CD4-positive, CD25-positive, alpha-beta regulatory T cell (primary cell): Measurements from ENCODE around the gene SCG5. TPM values are rescaled to one million over a fixed set of nuclear protein-coding genes. Genes with fewer than 3 reads are reported as not detected.
"Not testable (repeated sequence)": the region's sequence is repeated elsewhere in the genome, so short reads cannot be mapped to it uniquely, and the experiment has no call there.

Experiments
- ATAC-seq, 2 donors: fragments of 150-1000 bp; cut with Tn5 transposase; one replicate each; pipeline ENCODE4 v1.10.0; 2021; ENCODE audit warnings: low read depth in 2 of 2, moderate number of reproducible peaks in 2 of 2, moderate library complexity in 1 of 2
- DNase-seq, 3 donors: peaks; one replicate each; pipeline versions ENCODE4 v3.0.0 to v3.0.0-alpha.2; 2012 to 2022; ENCODE audit warnings: mixed read lengths in 1 of 3
- H3K27ac ChIP-seq: one replicate; pipeline ENCODE4 v1.7.0; 2013; ENCODE audit warnings: mild to moderate bottlenecking, low read length; ENCODE audit not compliant: insufficient read depth, poor library complexity, severe bottlenecking
- H3K27me3 ChIP-seq: one replicate; pipeline ENCODE4 v1.7.0; 2013; ENCODE audit warnings: low read length; ENCODE audit not compliant: control insufficient read depth, insufficient read depth
- H3K36me3 ChIP-seq: one replicate; pipeline ENCODE4 v1.7.0; 2013; ENCODE audit warnings: mild to moderate bottlenecking, low read length, moderate library complexity; ENCODE audit not compliant: control insufficient read depth, insufficient read depth
- H3K4me1 ChIP-seq: 2 replicates; pipeline ENCODE4 v1.7.0; 2013; ENCODE audit warnings: mild to moderate bottlenecking, low read length; ENCODE audit not compliant: insufficient read depth, control insufficient read depth, poor library complexity, severe bottlenecking
- H3K4me3 ChIP-seq: one replicate; pipeline ENCODE4 v1.7.0; 2013; ENCODE audit warnings: low read depth, mild to moderate bottlenecking, low read length, moderate library complexity
- H3K9me3 ChIP-seq, 2 experiments: 1 replicate in 1 of 2; 2 replicates in 1 of 2; pipeline ENCODE4 v1.7.0; 2013; ENCODE audit warnings: low read length in 2 of 2, mild to moderate bottlenecking in 1 of 2, moderate library complexity in 1 of 2; ENCODE audit not compliant: control insufficient read depth in 2 of 2
- H3K27ac Mint-ChIP-seq, 3 donors: one replicate each; pipeline ENCODE4 v1.8.0; 2020 to 2022; ENCODE audit warnings: mild to moderate bottlenecking in 3 of 3, mixed read lengths in 3 of 3, moderate library complexity in 2 of 3
- H3K27me3 Mint-ChIP-seq: one replicate; pipeline ENCODE4 v1.8.0; 2022; ENCODE audit warnings: mild to moderate bottlenecking, mixed read lengths
- H3K36me3 Mint-ChIP-seq: one replicate; pipeline ENCODE4 v1.8.0; 2020; ENCODE audit warnings: mixed read lengths
- H3K4me1 Mint-ChIP-seq, 4 donors: one replicate each; pipeline ENCODE4 v1.8.0; 2020 to 2022; ENCODE audit warnings: mixed read lengths in 4 of 4, mild to moderate bottlenecking in 1 of 4
- H3K4me3 Mint-ChIP-seq, 4 donors: one replicate each; pipeline ENCODE4 v1.8.0; 2020 to 2022; ENCODE audit warnings: mild to moderate bottlenecking in 4 of 4, mixed read lengths in 4 of 4, moderate library complexity in 3 of 4
- H3K9me3 Mint-ChIP-seq, 7 donors: one replicate each; pipeline ENCODE4 v1.8.0; 2020 to 2022; ENCODE audit warnings: mixed read lengths in 7 of 7, mild to moderate bottlenecking in 3 of 7, moderate library complexity in 2 of 7
- polyA plus RNA-seq, 4 donors: library from polyadenylated mRNA; unstranded; fragments of 300-500 nt; fragmentation: Illumina TruSeq; gene quantifications; one replicate each; pipeline ENCODE4 v1.2.3, GENCODE V29; 2021
- total RNA-seq: library from RNA; stranded (reverse); gene quantifications from one replicate; pipeline ENCODE4 v1.2.3, GENCODE V29; 2022

Gene SCG5
- 1.7 TPM for total RNA-seq
- polyA plus RNA-seq, result 1 to 10 TPM in 1 of 4 donors, under 1 TPM in 3; 0.28 to 1.8 (median 0.85) TPM

GRCh38 chr15:32641517-32642059 lies at the start of gene SCG5:
Gene SCG5, plus strand, starts transcription at chr15:32641710. Its CDS starts 1,883 bp downstream, at chr15:32643593.
- Histone ChIP-seq H3K27ac (no peak within 1 kb of the TSS), H3K27me3 (no peaks in the 10 kb centered on the region), H3K9me3 (no peaks in the 10 kb centered on the region), H3K4me3 (no peak within 1 kb of the TSS), H3K36me3 (peaks cover 9% of the 10 kb centered on the region), H3K4me1 (no peaks in the 10 kb centered on the region)
- Mint-ChIP-seq H3K9me3 (no peaks in the 10 kb centered on the region), H3K27me3 (no peaks in the 10 kb centered on the region), H3K36me3 (peaks cover 6% of the 10 kb centered on the region), H3K4me3 (peak within 1 kb of the TSS in 2 of 4 donors; percentile 50 to 75), H3K4me1 (peaks cover 0 to 7% (median 2%) of the 10 kb centered on the region in 4 donors), H3K27ac (peak within 1 kb of the TSS in 2 of 3 donors; percentile 6 to 72)
- DNase-seq (no peak), ATAC-seq (no peak)

GRCh38 chr15:32593151-32593550 lies 48.4 kb upstream of the SCG5 start, which contains the start of gene GOLGA8N:
Gene GOLGA8N, plus strand, starts transcription at chr15:32593456.
- not testable (repeated sequence) for H3K9me3 ChIP-seq, H3K4me3 ChIP-seq, H3K36me3 Mint-ChIP-seq, H3K36me3 ChIP-seq, H3K4me3 Mint-ChIP-seq, ATAC-seq, H3K27ac Mint-ChIP-seq, H3K4me1 Mint-ChIP-seq, H3K27me3 ChIP-seq, H3K27ac ChIP-seq, DNase-seq, H3K4me1 ChIP-seq, H3K27me3 Mint-ChIP-seq, H3K9me3 Mint-ChIP-seq

GRCh38 chr15:32609518-32609917 lies 32.0 kb upstream of the SCG5 start:
- not testable (repeated sequence) for H3K27me3 ChIP-seq, DNase-seq, H3K4me3 Mint-ChIP-seq, H3K4me3 ChIP-seq, H3K9me3 ChIP-seq, H3K27me3 Mint-ChIP-seq, ATAC-seq, H3K9me3 Mint-ChIP-seq, H3K27ac ChIP-seq, H3K36me3 Mint-ChIP-seq, H3K4me1 ChIP-seq, H3K36me3 ChIP-seq, H3K27ac Mint-ChIP-seq
- H3K4me1 Mint-ChIP-seq, result peaks cover 4 to 11% (median 8%) of the 10 kb centered on the region in 4 donors

GRCh38 chr15:32610719-32611118 lies 30.8 kb upstream of the SCG5 start:
- not testable (repeated sequence) for H3K36me3 Mint-ChIP-seq, H3K9me3 Mint-ChIP-seq, H3K36me3 ChIP-seq, H3K9me3 ChIP-seq, H3K27ac Mint-ChIP-seq, H3K4me1 ChIP-seq, ATAC-seq, H3K27ac ChIP-seq, H3K27me3 ChIP-seq, H3K4me3 ChIP-seq, H3K27me3 Mint-ChIP-seq, H3K4me3 Mint-ChIP-seq
- DNase-seq, result peak in 2 of 3 donors; percentile 17 to 38
- peaks cover 6 to 17% (median 10%) of the 10 kb centered on the region in 4 donors for H3K4me1 Mint-ChIP-seq

- not testable (repeated sequence) for H3K4me1 ChIP-seq, H3K36me3 Mint-ChIP-seq, H3K27me3 ChIP-seq, H3K27me3 Mint-ChIP-seq, H3K9me3 ChIP-seq, H3K36me3 ChIP-seq, H3K9me3 Mint-ChIP-seq, DNase-seq
- H3K4me1 Mint-ChIP-seq, result peaks cover 10 to 35% (median 21%) of the 10 kb centered on the region in 4 donors
- H3K4me3 ChIP-seq, result peak overlapping the region; percentile 89
- peak overlapping the region; percentile 95 to 96 (median 96) for H3K27ac Mint-ChIP-seq
- ATAC-seq, result peak; percentile 4 to 9
- H3K4me3 Mint-ChIP-seq, result peak overlapping the region; percentile 95 to 99 (median 97)
- H3K27ac ChIP-seq, result peak overlapping the region; percentile 68
Measured at GRCh38 chr15:32614712-32615050, 26.8 kb upstream of the SCG5 start.

- H3K4me3 Mint-ChIP-seq, result peak within 1 kb of the TSS; percentile 95 to 99 (median 97)
- not testable (repeated sequence) for H3K9me3 Mint-ChIP-seq, H3K36me3 ChIP-seq, H3K9me3 ChIP-seq, H3K4me1 ChIP-seq, H3K27me3 Mint-ChIP-seq, H3K27me3 ChIP-seq, H3K36me3 Mint-ChIP-seq
- peaks cover 10 to 35% (median 21%) of the 10 kb centered on the region in 4 donors for H3K4me1 Mint-ChIP-seq
- DNase-seq, result peak; percentile 74 to 94 (median 90)
- H3K4me3 ChIP-seq, result peak within 1 kb of the TSS; percentile 91
- ATAC-seq, result peak; percentile 86 to 88
- peak within 1 kb of the TSS; percentile 68 for H3K27ac ChIP-seq
- H3K27ac Mint-ChIP-seq, result peak within 1 kb of the TSS; percentile 95 to 97 (median 96)
Measured at GRCh38 chr15:32615051-32615870, 26.2 kb upstream of the SCG5 start, which contains the start of gene ARHGAP11A. Gene ARHGAP11A, plus strand, starts transcription at chr15:32615504. Its CDS starts 708 bp downstream, at chr15:32616212.

GRCh38 chr15:32615871-32616426 lies 25.6 kb upstream of the SCG5 start:
- not testable (repeated sequence) for H3K27me3 ChIP-seq, H3K36me3 Mint-ChIP-seq, H3K9me3 ChIP-seq, H3K4me1 ChIP-seq, ATAC-seq, H3K9me3 Mint-ChIP-seq, H3K27me3 Mint-ChIP-seq, H3K36me3 ChIP-seq
- H3K27ac ChIP-seq, result peak overlapping the region; percentile 66
- Mint-ChIP-seq H3K4me1 (peaks cover 8 to 30% (median 20%) of the 10 kb centered on the region in 4 donors), H3K27ac (peak overlapping the region; percentile 93 to 96 (median 95)), H3K4me3 (peak overlapping the region; percentile 95 to 99 (median 97))
- peak overlapping the region; percentile 91 for H3K4me3 ChIP-seq
- DNase-seq, result peak in 1 of 3 donors; percentile 27
